K562 (cell line): ENCODE data around the gene RGMA. TPM values are rescaled to one million over a fixed set of nuclear protein-coding genes. Genes with fewer than 3 reads are reported as not detected.

Experiments used
- ATAC-seq: fragments of 200-7000 bp; cut with Tn5 transposase; 3 replicates; pipeline ENCODE4 v1.9.1; 2020; ENCODE audit warnings: moderate library complexity
- BruUV-seq: library from RNA; stranded (reverse); fragments of 400-500 nt; replicated peaks from 2 replicates; lab custom pipeline; 2021; lab: Mats Ljungman, UMichigan
- CTCF ChIA-PET: fragments of 300-600 bp; formaldehyde crosslinking; extraction: SDS; loops from one replicate; lab custom pipeline; 2021; ENCODE audit warnings: low intra/inter-chr PET ratio; lab: Yijun Ruan, JAX
- POLR2A ChIA-PET: fragments of 300-600, 350-650 bp; sonication (Branson Sonifier 250); formaldehyde crosslinking; extraction: SDS; loops from one replicate; lab custom pipeline; 2021; ENCODE audit warnings: antibody characterized with exemption, inconsistent platforms; lab: Yijun Ruan, JAX
- DNase-seq, 4 experiments: peaks; one replicate each; pipeline versions ENCODE4 v3.0.0 to v3.0.0-alpha.2; 2011 to 2018; ENCODE audit warnings: low spot score in 3 of 4, mixed read lengths in 3 of 4; ENCODE audit errors: extremely low read depth in 1 of 4
- FAIRE-seq: peaks from 2 replicates; lab custom pipeline; 2011; peaks lifted over from hg19 to GRCh38; lab: Jason Lieb, UNC
- H2AFZ ChIP-seq: 2 replicates; pipeline ENCODE4 v1.6.0; 2011; ENCODE audit warnings: low read depth, low read length, control low read depth, inconsistent platforms
- H3K27ac ChIP-seq: fragments of 200-600 bp; 3 replicates; pipeline ENCODE4 v1.8.0; 2011; ENCODE audit warnings: low read depth, mild to moderate bottlenecking, control low read depth, inconsistent platforms, low read length, moderate library complexity, mixed read lengths; ENCODE audit errors: extremely low read depth
- H3K27me3 ChIP-seq, 2 experiments: fragments of 300-600 bp in 1 of 2; 2 replicates in 1 of 2; 3 replicates in 1 of 2; pipeline versions ENCODE4 v1.6.0 to v1.8.0; 2011; ENCODE audit warnings: inconsistent platforms in 2 of 2, low read length in 2 of 2, mild to moderate bottlenecking in 1 of 2, mixed read lengths in 1 of 2, moderate library complexity in 1 of 2; ENCODE audit not compliant: control insufficient read depth in 2 of 2, insufficient read depth in 2 of 2
- H3K36me3 ChIP-seq: fragments of 300-600 bp; 3 replicates; pipeline ENCODE4 v1.8.0; 2011; ENCODE audit warnings: mild to moderate bottlenecking, low read length, inconsistent platforms; ENCODE audit not compliant: control insufficient read depth, insufficient read depth
- H3K4me1 ChIP-seq, 2 experiments: fragments of 200-600 bp in 1 of 2; replicated peaks in 1 of 2; 2 replicates in 1 of 2; 3 replicates in 1 of 2; pipeline versions ENCODE4 v1.5.1 to v1.8.0; 2011; ENCODE audit warnings: inconsistent platforms in 2 of 2, low read length in 2 of 2, mild to moderate bottlenecking in 1 of 2, mixed read lengths in 1 of 2, moderate library complexity in 1 of 2; ENCODE audit not compliant: control insufficient read depth in 2 of 2, insufficient read depth in 2 of 2
- H3K4me2 ChIP-seq: 2 replicates; pipeline ENCODE4 v1.6.1; 2011; ENCODE audit warnings: low read length, control low read depth, inconsistent platforms, mixed read lengths; ENCODE audit not compliant: insufficient read depth
- H3K4me3 ChIP-seq: fragments of 200-600 bp; sonication (generic), shearing (Covaris generic); 2 replicates; pipeline ENCODE4 v1.5.1; 2016; ENCODE audit warnings: control low read depth, inconsistent platforms
- H3K79me2 ChIP-seq: fragments of 200-600 bp; 3 replicates; pipeline ENCODE4 v1.8.0; 2011; ENCODE audit warnings: low read length, inconsistent platforms; ENCODE audit not compliant: control insufficient read depth, insufficient read depth
- H3K9ac ChIP-seq, 2 experiments: 2 replicates each; pipeline versions ENCODE4 v1.6.0 to v1.6.1; 2011; ENCODE audit warnings: low read depth in 2 of 2, low read length in 2 of 2, control low read depth in 1 of 2, inconsistent platforms in 1 of 2, mild to moderate bottlenecking in 1 of 2, mixed read lengths in 1 of 2; ENCODE audit not compliant: insufficient read depth in 1 of 2
- H3K9me1 ChIP-seq: one replicate; pipeline ENCODE4 v1.6.0; 2011; ENCODE audit warnings: inconsistent platforms, mild to moderate bottlenecking, low read length, moderate library complexity; ENCODE audit not compliant: control insufficient read depth, insufficient read depth
- H3K9me3 ChIP-seq: replicated peaks from 2 replicates; pipeline ENCODE4 v1.5.1; 2011; ENCODE audit warnings: low read depth, low read length, inconsistent platforms; ENCODE audit not compliant: control insufficient read depth, insufficient read depth
- H4K20me1 ChIP-seq: replicated peaks from 2 replicates; pipeline ENCODE4 v1.6.1; 2011; ENCODE audit warnings: low read length, inconsistent platforms, mixed read lengths; ENCODE audit not compliant: control insufficient read depth, insufficient read depth
- E2F5 ChIP-seq: sonication (generic); formaldehyde crosslinking; IDR thresholded peaks from 2 replicates; pipeline ENCODE4 v1.8.0; 2022; ENCODE audit warnings: mild to moderate bottlenecking, missing genetic modification reagents
- GTF2E2 ChIP-seq: fragments of 200-800 bp; sonication (Bioruptor generic); IDR thresholded peaks from 2 replicates; pipeline ENCODE4 v1.6.1; 2016; ENCODE audit warnings: missing genetic modification characterization, missing compliant biosample characterization
- GTF3C2 ChIP-seq: IDR thresholded peaks from 3 replicates; pipeline ENCODE4 v1.6.1; 2011; ENCODE audit warnings: borderline replicate concordance, mild to moderate bottlenecking, moderate library complexity; ENCODE audit not compliant: insufficient read length; ENCODE audit errors: extremely low read depth
- NBN ChIP-seq: fragments of 450-650 bp; IDR thresholded peaks from 2 replicates; pipeline ENCODE4 v1.6.1; 2016; ENCODE audit warnings: low read depth, mild to moderate bottlenecking
- NFE2L1 ChIP-seq: fragments of 450-650 bp; IDR thresholded peaks from 2 replicates; pipeline ENCODE4 v1.6.1; 2016; ENCODE audit warnings: missing genetic modification characterization, low read depth, mild to moderate bottlenecking, missing compliant biosample characterization, moderate library complexity, borderline replicate concordance
- NR0B1 ChIP-seq: fragments of 450-650 bp; IDR thresholded peaks from one replicate; pipeline ENCODE4 v1.6.1; 2018; ENCODE audit warnings: mild to moderate bottlenecking, moderate library complexity; ENCODE audit not compliant: partially characterized antibody
- RNF2 ChIP-seq: sonication (generic); IDR thresholded peaks from 2 replicates; pipeline ENCODE4 v1.6.1; 2016
- TAL1 ChIP-seq: fragments of 450-650 bp; IDR thresholded peaks from 2 replicates; pipeline ENCODE4 v1.6.1; 2016; ENCODE audit warnings: mild to moderate bottlenecking
- TEAD4 ChIP-seq, 2 experiments: sonication (generic) in 1 of 2; formaldehyde crosslinking in 1 of 2; IDR thresholded peaks; 2 replicates each; pipeline versions ENCODE4 v1.6.1 to v1.8.0; 2012 to 2022; ENCODE audit warnings: borderline replicate concordance in 1 of 2, inconsistent platforms in 1 of 2, low read length in 1 of 2, mild to moderate bottlenecking in 1 of 2, missing genetic modification reagents in 1 of 2
- TSHZ1 ChIP-seq: fragments of 250-450 bp; sonication (Bioruptor Pico); IDR thresholded peaks from 2 replicates; pipeline ENCODE4 v1.4.0; 2020; ENCODE audit warnings: mild to moderate bottlenecking, moderate library complexity
- ZKSCAN8 ChIP-seq: fragments of 200-800 bp; sonication (Bioruptor generic); IDR thresholded peaks from 2 replicates; pipeline ENCODE4 v1.6.1; 2016; ENCODE audit warnings: missing genetic modification characterization, missing compliant biosample characterization
- ZNF175 ChIP-seq: fragments of 200-800 bp; sonication (Bioruptor generic); IDR thresholded peaks from 2 replicates; pipeline ENCODE4 v1.6.1; 2016; ENCODE audit warnings: low read depth, mild to moderate bottlenecking, missing genetic modification characterization, missing compliant biosample characterization
- ZNF354B ChIP-seq: fragments of 250-450 bp; sonication (Bioruptor Pico); IDR thresholded peaks from 2 replicates; pipeline ENCODE4 v1.4.0; 2020
- ZNF408 ChIP-seq: fragments of 250-450 bp; sonication (Bioruptor Pico); IDR thresholded peaks from 2 replicates; pipeline ENCODE4 v1.4.0; 2020; ENCODE audit warnings: low read depth, mild to moderate bottlenecking, moderate library complexity
- WGBS: fragments of 100-300 bp; shearing (Covaris generic); methylation state at CpG from one replicate; pipeline ENCODE4 v1.1.6; 2016; ENCODE audit warnings: low coverage, mixed read lengths; ENCODE audit not compliant: insufficient coverage; ENCODE audit errors: missing lambda C conversion rate; 5-methylcytosine and 5-hydroxymethylcytosine counted together
- in situ Hi-C: fragments of 300-500 bp; cut with MboI; formaldehyde crosslinking; loops from 4 replicates; pipeline ENCODE4 v1.15.0; 2018; ENCODE audit warnings: inconsistent platforms, mixed read lengths
- intact Hi-C: fragments of 100-400 bp; cut with micrococcal nuclease; formaldehyde crosslinking; loops from 2 replicates; pipeline ENCODE4 v1.14.2; 2022
- polyA plus RNA-seq, 8 experiments: library from polyadenylated mRNA; depleted of rRNA in 4 of 8; stranded (reverse) in 5 of 8; unstranded in 3 of 8; fragments of >200 nt; fragmentation: Nextera tagmentation in 2 of 8; fragmentation: Illumina TruSeq in 1 of 8; extraction: Ambion mirVana in 2 of 8; extraction: Trizol in 1 of 8; gene quantifications; 2 replicates each; pipeline versions ENCODE4 v1.2.1 to v1.2.3, GENCODE V29; 2011 to 2014; ENCODE audit warnings: inconsistent platforms in 1 of 8, missing spikeins in 1 of 8
- total RNA-seq, 7 experiments: library from RNA; depleted of rRNA in 6 of 7; stranded (reverse); fragments of >200 nt in 6 of 7; fragmentation: Illumina TruSeq in 2 of 7; extraction: Trizol in 2 of 7; gene quantifications; 2 replicates each; pipeline versions ENCODE4 v1.2.1 to v1.2.3, GENCODE V29; 2011 to 2021; ENCODE audit warnings: low replicate concordance in 1 of 7

Gene RGMA
- total and polyA plus RNA-seq, 9 of the 15 experiments (the other 6 are each of a cell fraction or from before 2014, with no cell fraction given) = 0.03 to 0.05 (median 0.03) TPM; not detected in 6

GRCh38 chr15:93126599-93126998 lies 37.6 kb upstream of the RGMA start:
- in situ Hi-C loops (no loop called here), intact Hi-C loops (no loop called here)
- H3K9ac ChIP-seq = no peak overlapping the region
- H3K9me3 ChIP-seq = no peaks in the 10 kb centered on the region
- ChIA-PET CTCF (no interaction called here), POLR2A (no interaction called here)
- H3K79me2 ChIP-seq = no peaks in the 10 kb centered on the region
- H3K36me3 ChIP-seq = no peaks in the 10 kb centered on the region
- H3K4me2 ChIP-seq = no peak overlapping the region
- H3K4me1 ChIP-seq = no peaks in the 10 kb centered on the region
- H3K27ac ChIP-seq = no peak overlapping the region
- H3K4me3 ChIP-seq = no peak overlapping the region
- FAIRE-seq (no peak), ATAC-seq (no peak), DNase-seq (no peak)
- H3K9me1 ChIP-seq = no peaks in the 10 kb centered on the region
- H2AFZ ChIP-seq = no peak overlapping the region
- peaks cover 0 to 61% of the 10 kb centered on the region in 2 experiments; a peak in 4 of 5 replicates for H3K27me3 ChIP-seq
- no peaks in the 10 kb centered on the region for H4K20me1 ChIP-seq
- 0% methylated on average over 8 of the region's 8 CpGs for WGBS
- no TSS peak for BruUV-seq
- TF ChIP-seq ZNF354B (CRISPR knock-in tag) (no peak), NFE2L1 (tag) (no peak), TEAD4 (IDR thresholded peaks at IDR 0.05; ENCODE audit: low read length) (no peak), TEAD4 (CRISPR knock-in tag; IDR thresholded peaks at IDR 0.05; ENCODE audit: borderline replicate concordance) (no peak), GTF2E2 (tag) (no peak), ZNF408 (CRISPR knock-in tag) (no peak), GTF3C2 (no peak), E2F5 (CRISPR knock-in tag) (no peak), RNF2 (no peak), NR0B1 (no peak), NBN (no peak), ZNF175 (no peak), TSHZ1 (no peak), ZKSCAN8 (CRISPR knock-in tag) (no peak), TAL1 (no peak)
